Activated CD4-positive, alpha-beta T cell treated with anti-CD3 and anti-CD28 coated beads for 4 hours (primary cell): ENCODE measurements around the gene SCLT1.

Source experiments
- DNase-seq, 2 donors: peaks; one replicate each; pipeline ENCODE4 v3.0.0-alpha.2; 2020

SCLT1 gene

GRCh38 chr4:128866691-128867090, 226.6 kb downstream of the SCLT1 start:
- no peak for DNase-seq

GRCh38 chr4:128866269-128866668, 227.1 kb downstream of the SCLT1 start:
- no peak for DNase-seq

GRCh38 chr4:128865132-128865531, 228.2 kb downstream of the SCLT1 start:
- no peak for DNase-seq

GRCh38 chr4:128863312-128864075, 229.8 kb downstream of the SCLT1 start:
- peak; percentile 65 to 73 for DNase-seq

- DNase-seq, result peak; percentile 52 to 56
Measured at GRCh38 chr4:128862608-128863311, 230.6 kb downstream of the SCLT1 start.

GRCh38 chr4:128861856-128862518, 231.4 kb downstream of the SCLT1 start:
- DNase-seq, result no peak

GRCh38 chr4:128859887-128860677, 233.3 kb downstream of the SCLT1 start:
- no peak for DNase-seq

GRCh38 chr4:128858879-128859671, 234.3 kb downstream of the SCLT1 start:
- no peak for DNase-seq

- no peak for DNase-seq
Measured at GRCh38 chr4:128856246-128856645, 237.1 kb downstream of the SCLT1 start.

GRCh38 chr4:128855621-128856020, 237.7 kb downstream of the SCLT1 start:
- no peak for DNase-seq

GRCh38 chr4:128854433-128854832, 238.9 kb downstream of the SCLT1 start:
- no peak for DNase-seq

- no peak for DNase-seq
Measured at GRCh38 chr4:128853741-128854140, 239.6 kb downstream of the SCLT1 start.

- no peak for DNase-seq
Measured at GRCh38 chr4:128850252-128850651, 243.1 kb downstream of the SCLT1 start.

GRCh38 chr4:128848461-128848860, 244.9 kb downstream of the SCLT1 start:
- no peak for DNase-seq

GRCh38 chr4:128847082-128847724, 246.1 kb downstream of the SCLT1 start:
- DNase-seq, result no peak

- DNase-seq, result no peak
Measured at GRCh38 chr4:128846063-128846462, 247.3 kb downstream of the SCLT1 start.

GRCh38 chr4:128844931-128845330, 248.4 kb downstream of the SCLT1 start:
- no peak for DNase-seq

- DNase-seq, result no peak
Measured at GRCh38 chr4:128841402-128841801, 251.9 kb downstream of the SCLT1 start.

- no peak for DNase-seq
Measured at GRCh38 chr4:128840711-128841318, 252.5 kb downstream of the SCLT1 start.

- no peak for DNase-seq
Measured at GRCh38 chr4:128837679-128838078, 255.7 kb downstream of the SCLT1 start.

- DNase-seq, result no peak
Measured at GRCh38 chr4:128837198-128837597, 256.1 kb downstream of the SCLT1 start.
